HCT116 (cell line): ENCODE data around the gene CPNE7. TPM values are rescaled to one million over a fixed set of nuclear protein-coding genes. Genes with fewer than 3 reads are reported as not detected.

ENCODE experiments used
- ATAC-seq: fragments of 200-7000 bp; cut with Tn5 transposase; 2 replicates; pipeline ENCODE4 v1.9.1; 2020; ENCODE audit warnings: mild to moderate bottlenecking, moderate library complexity
- BruUV-seq: library from RNA; stranded (reverse); fragments of 400-500 nt; replicated peaks from 2 replicates; lab custom pipeline; 2021; lab: Mats Ljungman, UMichigan
- CTCF ChIA-PET: fragments of 300-600 bp; sonication (Branson Sonifier 250); formaldehyde crosslinking; loops from one replicate; lab custom pipeline; 2021; ENCODE audit warnings: antibody characterized with exemption; lab: Charles Lee
- POLR2A ChIA-PET: fragments of 300-600, 350-600 bp; sonication (Branson Sonifier 250); formaldehyde crosslinking; loops from one replicate; lab custom pipeline; 2021; ENCODE audit warnings: antibody characterized with exemption; lab: Charles Lee
- RAD21 ChIA-PET, 2 experiments: fragments of 300-600 bp; sonication (Branson Sonifier 250); formaldehyde crosslinking; loops; one replicate each; lab custom pipeline; 2023; ENCODE audit warnings: low total read pairs in 2 of 2; ENCODE audit not compliant: uncharacterized antibody in 2 of 2, unreplicated experiment in 2 of 2, low non-redundant PET in 1 of 2; lab: Charles Lee
- DNase-seq: peaks from one replicate; pipeline ENCODE4 v3.0.0-alpha.2; 2010; ENCODE audit warnings: low read depth, low spot score
- H2AFZ ChIP-seq: fragments of 200-600 bp; shearing (Covaris generic), sonication (generic); 2 replicates; pipeline ENCODE4 v1.6.1; 2017; ENCODE audit warnings: low read depth, mixed run types, mixed read lengths, antibody characterized with exemption, low read length; ENCODE audit not compliant: poor library complexity, severe bottlenecking
- H3K27ac ChIP-seq: 2 replicates; pipeline ENCODE4 v1.5.1; 2012; ENCODE audit warnings: low read depth, low read length
- H3K27me3 ChIP-seq: fragments of 200-600 bp; sonication (generic); 2 replicates; pipeline ENCODE4 v1.6.1; 2016; ENCODE audit warnings: mixed run types, low read length, mixed read lengths; ENCODE audit not compliant: insufficient read depth
- H3K36me3 ChIP-seq, 2 experiments: fragments of 200-500 bp in 1 of 2; fragments of 200-600 bp in 1 of 2; sonication (Bioruptor generic) in 1 of 2; sonication (generic) in 1 of 2; 2 replicates each; pipeline versions ENCODE4 v1.5.1 to v1.6.1; 2014 to 2016; ENCODE audit warnings: low read length in 2 of 2, inconsistent platforms in 1 of 2, mixed read lengths in 1 of 2, mixed run types in 1 of 2; ENCODE audit not compliant: insufficient read depth in 2 of 2, control insufficient read depth in 1 of 2
- H3K4me1 ChIP-seq, 2 experiments: fragments of 200-600 bp in 1 of 2; sonication (generic) in 1 of 2; 2 replicates each; pipeline versions ENCODE4 v1.5.1 to v1.6.1; 2012 to 2017; ENCODE audit warnings: low read length in 2 of 2, inconsistent platforms in 1 of 2, mild to moderate bottlenecking in 1 of 2, mixed read lengths in 1 of 2, mixed run types in 1 of 2, moderate library complexity in 1 of 2; ENCODE audit not compliant: insufficient read depth in 2 of 2, control insufficient read depth in 1 of 2
- H3K4me2 ChIP-seq: fragments of 200-600 bp; sonication (generic); 2 replicates; pipeline ENCODE4 v1.6.1; 2017; ENCODE audit warnings: mixed run types, low read length, mixed read lengths
- H3K4me3 ChIP-seq, 2 experiments: fragments of 200-600 bp in 1 of 2; sonication (generic) in 1 of 2; replicated peaks in 1 of 2; 2 replicates each; pipeline ENCODE4 v1.5.1; 2011 to 2016; ENCODE audit warnings: low read length in 2 of 2, control low read depth in 1 of 2, low read depth in 1 of 2, mild to moderate bottlenecking in 1 of 2, mixed read lengths in 1 of 2, mixed run types in 1 of 2
- H3K79me2 ChIP-seq: fragments of 200-600 bp; sonication (generic); 2 replicates; pipeline ENCODE4 v1.6.1; 2017; ENCODE audit warnings: mild to moderate bottlenecking, mixed run types, low read length, moderate library complexity, mixed read lengths; ENCODE audit not compliant: insufficient read depth
- H3K9ac ChIP-seq: fragments of 200-600 bp; sonication (generic); 2 replicates; pipeline ENCODE4 v1.6.1; 2016; ENCODE audit warnings: low read length, mixed read lengths
- H3K9me2 ChIP-seq: fragments of 200-600 bp; sonication (generic), shearing (Covaris generic); 2 replicates; pipeline ENCODE4 v1.6.1; 2017; ENCODE audit warnings: mixed run types, mild to moderate bottlenecking, moderate library complexity; ENCODE audit not compliant: insufficient read depth
- H3K9me3 ChIP-seq, 2 experiments: fragments of 200-500 bp in 1 of 2; fragments of 200-600 bp in 1 of 2; sonication (Bioruptor generic) in 1 of 2; sonication (generic) in 1 of 2; 2 replicates each; pipeline ENCODE4 v1.6.1; 2014 to 2017; ENCODE audit warnings: low read length in 2 of 2, mixed read lengths in 2 of 2, inconsistent platforms in 1 of 2, low read depth in 1 of 2, mild to moderate bottlenecking in 1 of 2, mixed run types in 1 of 2, moderate library complexity in 1 of 2; ENCODE audit not compliant: control insufficient read depth in 1 of 2, insufficient read depth in 1 of 2
- H4K20me1 ChIP-seq: fragments of 200-600 bp; sonication (generic), shearing (Covaris generic); 2 replicates; pipeline ENCODE4 v1.6.1; 2017; ENCODE audit warnings: mixed run types, mild to moderate bottlenecking, moderate library complexity; ENCODE audit not compliant: insufficient read depth
- CBX3 ChIP-seq: IDR thresholded peaks from 2 replicates; pipeline ENCODE4 v1.6.1; 2012; ENCODE audit warnings: low read depth
- CEBPB ChIP-seq: IDR thresholded peaks from 2 replicates; pipeline ENCODE4 v1.6.1; 2012; ENCODE audit warnings: low read depth
- CTCF ChIP-seq, 3 experiments: fragments of 200-600 bp in 1 of 3; sonication (generic) in 1 of 3; IDR thresholded peaks in 2 of 3; conservative IDR thresholded peaks in 1 of 3; 2 replicates each; pipeline ENCODE4 v1.5.1; 2012 to 2017; ENCODE audit warnings: low read depth in 2 of 3, low read length in 2 of 3, antibody characterized with exemption in 1 of 3, borderline replicate concordance in 1 of 3, control low read depth in 1 of 3, mild to moderate bottlenecking in 1 of 3, mixed read lengths in 1 of 3, mixed run types in 1 of 3, moderate library complexity in 1 of 3; ENCODE audit not compliant: insufficient read depth in 1 of 3
- EGR1 ChIP-seq: IDR thresholded peaks from 2 replicates; pipeline ENCODE4 v1.6.1; 2012; ENCODE audit warnings: low read depth
- ELF1 ChIP-seq: IDR thresholded peaks from 2 replicates; pipeline ENCODE4 v1.6.1; 2012; ENCODE audit warnings: low read depth, borderline replicate concordance
- MAX ChIP-seq: IDR thresholded peaks from 2 replicates; pipeline ENCODE4 v1.6.1; 2012
- SIN3A ChIP-seq: IDR thresholded peaks from 2 replicates; pipeline ENCODE4 v1.6.1; 2012; ENCODE audit warnings: low read depth
- SP1 ChIP-seq: IDR thresholded peaks from 2 replicates; pipeline ENCODE4 v1.6.1; 2012; ENCODE audit warnings: low read depth
- SRF ChIP-seq: IDR thresholded peaks from 2 replicates; pipeline ENCODE4 v1.6.1; 2012; ENCODE audit warnings: low read depth
- TCF7L2 ChIP-seq: IDR thresholded peaks from 2 replicates; pipeline ENCODE4 v1.7.0; 2011; ENCODE audit warnings: borderline replicate concordance, inconsistent platforms; ENCODE audit not compliant: insufficient read depth, insufficient read length; ENCODE audit errors: extremely low read depth
- YY1 ChIP-seq: IDR thresholded peaks from 2 replicates; pipeline ENCODE4 v1.6.1; 2011; ENCODE audit warnings: low read length, low read depth, moderate library complexity, mild to moderate bottlenecking; ENCODE audit not compliant: insufficient replicate concordance; ENCODE audit errors: extremely low read depth
- ZBTB33 ChIP-seq: IDR thresholded peaks from 2 replicates; pipeline ENCODE4 v1.6.1; 2011; ENCODE audit warnings: mild to moderate bottlenecking, low read length, moderate library complexity; ENCODE audit not compliant: insufficient replicate concordance; ENCODE audit errors: extremely low read depth
- intact Hi-C: fragments of 100-400 bp; cut with micrococcal nuclease; formaldehyde crosslinking; loops from 2 replicates; pipeline ENCODE4 v1.10.0; 2022
- total RNA-seq: library from RNA; stranded (reverse); gene quantifications from one replicate; pipeline ENCODE4 v1.2.1, GENCODE V29; 2021; ENCODE audit not compliant: unreplicated experiment

The CPNE7 gene
- total RNA-seq, 1 experiment from 2014 or later = 201 TPM

DNA sequence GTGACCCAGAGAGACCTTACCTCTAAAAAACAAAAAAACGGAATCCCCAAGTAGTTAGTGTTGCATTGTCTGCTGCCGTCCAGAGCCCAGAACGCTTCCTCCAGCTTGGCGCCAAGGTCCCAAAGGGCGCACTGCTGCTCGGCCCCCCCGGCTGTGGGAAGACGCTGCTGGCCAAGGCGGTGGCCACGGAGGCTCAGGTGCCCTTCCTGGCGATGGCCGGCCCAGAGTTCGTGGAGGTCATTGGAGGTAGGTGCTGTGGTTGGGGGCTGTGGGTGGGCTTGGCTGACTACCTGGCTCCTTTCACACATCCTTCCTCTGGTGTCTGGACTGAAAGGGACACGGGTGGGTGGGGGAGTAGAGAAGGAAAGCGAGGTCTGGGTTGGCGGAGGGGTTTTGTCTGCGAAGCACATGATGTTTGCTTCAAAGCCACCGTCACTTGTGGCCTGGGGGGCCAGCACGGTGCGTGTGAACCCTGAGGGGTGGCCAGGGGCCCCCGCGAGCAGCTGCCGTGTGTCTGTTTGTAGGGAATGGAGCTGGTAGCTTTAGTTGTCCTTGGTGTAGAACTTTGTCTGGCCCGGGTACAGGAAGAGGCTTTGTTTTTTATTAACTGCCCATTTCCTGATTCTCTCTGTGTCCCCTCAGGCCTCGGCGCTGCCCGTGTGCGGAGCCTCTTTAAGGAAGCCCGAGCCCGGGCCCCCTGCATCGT is 43.6 kb upstream of the CPNE7 start:
- TF ChIP-seq ZBTB33 = no peak
- no peak for TF ChIP-seq SP1
- TF ChIP-seq SIN3A = no peak
- TF ChIP-seq EGR1 = no peak
- no peak for TF ChIP-seq TCF7L2
- TF ChIP-seq CBX3 = no peak
- TF ChIP-seq SRF = no peak
- no peak for TF ChIP-seq CTCF (IDR thresholded peaks at IDR 0.05 in 2 of 3, conservative IDR thresholded peaks at IDR 0.05 in 1 of 3; ENCODE audit: borderline replicate concordance in 1 of 3, insufficient read depth in 1 of 3, low read depth in 2 of 3, low read length in 2 of 3)
- no peak for TF ChIP-seq CEBPB
- no peak for TF ChIP-seq MAX
- no peak for TF ChIP-seq ELF1
- TF ChIP-seq YY1 = no peak
- TF ChIP-seq, all 23 proteins: peak for 0
- RAD21 ChIA-PET = no interaction called here
- no peak for DNase-seq
- Histone ChIP-seq H2AFZ (no peak overlapping the region), H3K9me3 (no peaks in the 10 kb centered on the region), H3K27me3 (no peaks in the 10 kb centered on the region), H3K9ac (no peak overlapping the region), H3K4me1 (no peaks in the 10 kb centered on the region), H3K79me2 (peaks cover 15% of the 10 kb centered on the region; the same call in 1 of the 2 replicates), H3K9me2 (no peaks in the 10 kb centered on the region), H3K36me3 (peaks cover 56 to 60% of the 10 kb centered on the region in 2 experiments), H3K4me3 (no peak overlapping the region), H3K4me2 (no peak overlapping the region), H4K20me1 (0 out of 2 replicates have a peak, but pooled peaks cover 5% of the 10 kb centered on the region), H3K27ac (no peak overlapping the region)
- no peak for ATAC-seq
- POLR2A ChIA-PET = no interaction called here
- CTCF ChIA-PET = no interaction called here
- intact Hi-C loops = no loop called here
- BruUV-seq = no TSS peak
